GM19467 (cell line): Measurements from ENCODE around the gene TNRC18.
"Not testable (repeated sequence)": the region's sequence is repeated elsewhere in the genome, so short reads cannot be mapped to it uniquely, and the experiment has no call there.

Source experiments
- ATAC-seq: cut with Tn5 transposase; IDR thresholded peaks from one replicate; pipeline ENCODE4 v1.9.1; 2021; ENCODE audit warnings: mild to moderate bottlenecking, moderate library complexity; ENCODE audit not compliant: unreplicated experiment

Gene TNRC18

GRCh38 chr7:5423306-5423975 is at the start of gene TNRC18:
Gene TNRC18 (minus strand): TSS chr7:5423834. CDS start chr7:5421246, 2,588 bp downstream.
- no peak for ATAC-seq

DNA sequence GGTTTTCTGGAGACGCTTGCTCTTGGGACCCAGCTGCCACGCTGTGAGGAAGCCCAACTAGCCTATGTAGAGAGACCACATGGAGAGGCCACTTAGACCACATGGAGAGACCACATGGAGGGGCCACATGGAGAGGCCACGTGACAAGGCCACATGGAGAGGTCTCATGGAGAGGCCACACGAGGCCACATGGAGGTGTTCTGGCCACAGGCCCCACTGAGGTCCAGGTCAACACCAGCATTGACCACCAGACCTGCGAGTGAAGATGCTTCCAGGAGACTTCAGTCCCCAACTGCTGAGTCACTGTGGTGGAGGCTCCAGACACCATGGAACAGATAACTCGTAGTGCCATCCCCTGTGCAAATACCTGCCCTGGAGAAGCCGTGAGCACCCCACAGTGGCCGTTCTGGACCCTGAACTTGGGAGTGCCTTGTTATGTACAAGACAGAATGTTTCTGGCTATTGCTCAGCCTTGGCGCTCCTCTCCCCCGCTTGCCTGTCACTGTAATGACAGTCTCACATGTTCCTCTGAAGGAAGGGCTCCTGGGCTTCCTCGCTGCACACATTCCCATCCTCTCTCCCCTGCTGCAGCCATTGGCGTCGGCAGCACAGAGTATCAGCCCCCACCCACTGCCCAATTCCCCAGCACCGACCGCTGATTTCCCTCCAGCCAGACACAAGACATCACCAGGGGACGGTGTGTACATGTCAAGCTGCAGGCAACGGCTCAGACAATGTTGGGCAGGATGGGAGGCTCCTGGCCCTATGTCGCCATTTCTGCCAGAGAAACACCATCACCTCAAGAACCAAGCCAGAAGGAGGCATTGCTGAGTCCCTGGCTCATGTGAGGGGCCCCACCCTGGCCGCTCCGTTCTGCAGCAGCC is 49.0 kb upstream of the TNRC18 start:
- ATAC-seq, result no peak

GRCh38 chr7:5471623-5472022 is 48.0 kb upstream of the TNRC18 start:
- ATAC-seq, result not testable (repeated sequence)

DNA sequence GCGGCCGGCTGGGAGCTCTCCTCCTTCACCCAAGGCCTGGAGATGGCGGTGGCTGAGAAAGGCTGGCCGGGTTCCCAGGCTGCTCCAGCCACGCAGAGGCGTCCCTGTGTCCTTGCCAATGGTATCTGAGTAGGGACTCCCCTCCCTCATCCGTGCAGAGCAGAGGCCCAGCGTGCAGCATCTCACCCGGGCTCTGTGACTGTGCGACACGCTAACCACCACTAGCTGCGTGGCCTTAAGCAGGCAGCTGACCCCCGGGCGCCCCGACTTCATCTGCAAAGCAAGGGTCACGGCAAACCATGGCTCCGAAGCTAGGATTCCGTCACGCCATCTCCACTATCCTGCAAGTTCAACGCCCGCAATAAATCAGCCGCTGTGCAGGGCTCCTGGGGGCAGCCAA is 47.2 kb upstream of the TNRC18 start:
- no peak for ATAC-seq

GRCh38 chr7:5470167-5470532 is 46.5 kb upstream of the TNRC18 start:
- ATAC-seq, result no peak

- ATAC-seq, result no peak
Observed at GRCh38 chr7:5469375-5470166, 45.9 kb upstream of the TNRC18 start.

DNA sequence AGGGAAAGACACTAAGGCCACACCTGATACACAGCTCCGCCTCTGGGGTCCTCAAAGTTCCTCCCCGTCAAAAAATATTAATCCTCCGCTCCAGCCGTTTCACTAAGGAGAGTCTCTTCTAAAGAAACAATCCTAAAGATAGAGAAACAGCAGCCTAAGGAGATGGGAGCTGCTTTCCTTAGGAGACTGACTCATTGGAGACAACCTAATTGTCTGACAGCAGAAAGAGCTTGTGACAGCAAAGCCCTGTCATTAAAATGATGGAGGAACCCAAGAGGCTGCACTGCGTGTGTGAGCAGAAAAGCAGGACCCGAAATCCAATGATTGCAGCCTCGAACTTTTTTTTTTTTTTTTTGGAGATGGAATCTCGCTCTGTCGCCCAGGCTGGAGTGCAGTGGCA is 44.0 kb upstream of the TNRC18 start:
- no peak for ATAC-seq

- ATAC-seq, result no peak
Observed at GRCh38 chr7:5466551-5466950, 42.9 kb upstream of the TNRC18 start.

GRCh38 chr7:5463031-5463430 is 39.4 kb upstream of the TNRC18 start:
- no peak for ATAC-seq

GRCh38 chr7:5462216-5462615 is 38.6 kb upstream of the TNRC18 start:
- no peak for ATAC-seq

DNA sequence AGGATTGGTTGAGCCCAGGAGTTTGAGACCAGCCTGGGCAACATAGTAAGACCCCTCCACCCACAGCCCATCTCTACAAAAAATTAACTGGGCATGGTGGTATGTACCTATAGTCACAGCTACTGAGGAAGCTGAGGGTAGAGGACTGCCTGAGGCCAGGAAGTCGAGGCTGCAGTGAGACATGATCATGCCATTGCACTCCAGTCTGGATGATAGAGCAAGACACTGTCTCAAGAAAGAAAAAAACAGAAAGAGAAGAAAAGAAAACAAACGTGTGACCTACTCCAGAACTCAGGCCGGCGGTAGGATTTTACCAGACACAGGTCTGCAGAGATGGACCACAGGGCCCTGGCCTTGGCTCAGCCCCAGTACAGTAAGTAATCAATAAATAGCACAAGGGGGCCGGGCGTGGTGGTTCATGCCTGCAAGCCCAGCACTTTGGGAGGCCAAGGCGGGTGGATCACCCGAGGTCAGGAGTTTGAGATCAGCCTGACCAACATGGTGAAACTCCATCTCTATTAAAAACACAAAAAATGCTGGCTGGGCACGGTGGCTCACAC is 35.4 kb upstream of the TNRC18 start:
- ATAC-seq, result no peak

- no peak for ATAC-seq
Observed at GRCh38 chr7:5457245-5457735, 33.7 kb upstream of the TNRC18 start.

GRCh38 chr7:5456409-5456808 is 32.8 kb upstream of the TNRC18 start:
- no peak for ATAC-seq

DNA sequence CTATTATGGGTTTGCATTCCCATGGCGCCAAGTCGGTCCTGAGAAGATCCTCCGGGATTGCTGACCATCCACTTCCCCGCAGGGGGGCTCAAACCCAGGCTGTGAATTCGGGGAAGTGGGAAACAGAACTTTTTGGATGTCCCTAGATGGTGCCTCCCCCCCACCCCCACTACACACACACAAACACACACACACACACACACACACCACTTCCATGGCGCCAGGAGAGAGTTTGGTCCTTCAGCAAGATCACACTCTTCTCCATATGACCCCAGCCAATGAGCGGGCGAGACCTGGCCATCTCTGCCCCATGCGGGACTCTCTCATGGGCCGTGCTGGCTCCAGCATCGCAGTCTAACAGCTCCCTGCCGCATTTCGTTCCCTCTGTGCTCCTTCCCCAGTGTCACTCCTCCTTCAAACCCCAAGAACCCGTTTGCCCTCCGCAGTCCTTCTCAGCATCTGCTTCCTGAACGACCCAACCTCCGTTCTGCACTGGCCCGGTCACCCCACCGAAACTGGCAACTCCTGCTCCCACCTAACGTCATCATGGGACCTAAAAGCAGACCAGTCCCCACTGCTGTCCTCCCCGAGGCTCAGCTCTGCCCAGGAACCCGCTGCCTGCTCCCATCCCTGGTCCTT is 32.1 kb upstream of the TNRC18 start:
- no peak for ATAC-seq

DNA sequence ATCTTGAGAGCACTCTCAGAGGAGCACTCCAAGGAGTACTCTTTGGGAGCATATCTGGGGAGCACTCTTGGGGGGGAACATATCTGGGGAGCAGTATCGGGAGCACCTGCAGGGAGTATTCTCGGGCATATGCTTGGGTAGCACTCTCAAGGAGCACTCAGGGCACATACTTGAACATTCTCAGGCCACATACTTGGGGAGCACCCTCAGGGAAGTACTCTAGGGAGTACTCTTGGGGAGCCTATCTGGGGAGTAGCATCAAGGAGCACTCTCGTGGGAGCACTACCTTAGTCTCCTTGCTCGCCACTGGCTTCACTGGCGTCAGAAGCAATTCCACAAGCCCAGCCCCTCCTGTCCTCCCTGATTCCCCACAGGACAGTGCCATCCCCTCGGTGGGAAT is 31.5 kb upstream of the TNRC18 start:
- no peak for ATAC-seq

- no peak for ATAC-seq
Observed at GRCh38 chr7:5454485-5454884, 30.9 kb upstream of the TNRC18 start.

- ATAC-seq, result no peak
Observed at GRCh38 chr7:5453566-5454075, 30.0 kb upstream of the TNRC18 start.

GRCh38 chr7:5452937-5453540 is 29.4 kb upstream of the TNRC18 start:
- no peak for ATAC-seq

DNA sequence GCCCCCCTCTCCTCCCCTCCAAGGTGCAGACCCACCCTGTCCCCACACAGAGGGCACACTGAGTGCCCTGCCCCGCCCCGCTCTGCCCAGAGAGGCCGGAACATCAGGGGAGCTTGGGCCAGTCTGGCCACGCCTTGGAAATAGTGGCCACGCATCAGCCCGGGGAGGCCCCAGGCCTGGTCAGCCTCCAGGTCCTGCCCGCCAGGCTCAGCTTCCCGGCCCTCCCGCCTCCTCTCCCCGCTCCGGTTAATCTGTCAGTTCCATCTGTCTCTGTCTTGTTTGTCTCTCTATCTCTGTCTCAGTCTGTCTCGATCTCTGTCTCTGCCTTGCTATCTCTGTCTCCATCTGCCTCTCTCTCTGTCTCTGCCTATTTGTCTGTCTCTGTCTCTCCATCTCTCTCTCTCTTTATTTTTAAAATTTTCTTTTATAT is 28.9 kb upstream of the TNRC18 start:
- no peak for ATAC-seq

GRCh38 chr7:5451391-5451790 is 27.8 kb upstream of the TNRC18 start:
- ATAC-seq, result no peak
